SK-N-MC (cell line): ENCODE data around the gene HINFP.

Experiments used
- EZH2 ChIP-seq: fragments of 200-600 bp; sonication (generic); IDR thresholded peaks from one replicate; pipeline ENCODE4 v1.6.1; 2017; ENCODE audit warnings: antibody characterized with exemption
- FOXP2 ChIP-seq: optimal IDR thresholded peaks from 2 replicates; pipeline ENCODE3; 2011; ENCODE audit warnings: mild to moderate bottlenecking, moderate library complexity; ENCODE audit not compliant: insufficient read depth; ENCODE audit errors: extremely low read length, control extremely low read depth
- POLR2AphosphoS5 ChIP-seq: IDR thresholded peaks from 2 replicates; pipeline ENCODE4 v1.6.1; 2012; ENCODE audit warnings: mild to moderate bottlenecking, low read depth, low read length, borderline replicate concordance

- TF ChIP-seq POLR2AphosphoS5 (no peak), EZH2 (no peak), FOXP2 (no peak)
These were observed 17.6 kb upstream of the HINFP start for GRCh38 chr11:119103793-119104192.
